ENCODE results near the gene RHOBTB3.

- TF ChIP-seq POLR2A (IDR thresholded peaks at IDR 0.05; ENCODE audit: borderline replicate concordance, extremely low read depth, insufficient read depth, insufficient read length) (no peak), CTCF (IDR thresholded peaks at IDR 0.05 in 2 of 3, conservative IDR thresholded peaks at IDR 0.05 in 1 of 3; ENCODE audit: borderline replicate concordance in 1 of 3, insufficient read depth in 1 of 3, low read depth in 2 of 3, low read length in 2 of 3) (no peak), RAD21 (IDR thresholded peaks at IDR 0.05; ENCODE audit: low read depth) (no peak), SP1 (IDR thresholded peaks at IDR 0.05; ENCODE audit: low read depth) (no peak), EZH2 (IDR thresholded peaks at IDR 0.05) (no peak), YY1 (IDR thresholded peaks at IDR 0.05; ENCODE audit: extremely low read depth, insufficient replicate concordance, low read depth, low read length) (no peak), EZH2phosphoT487 (IDR thresholded peaks at IDR 0.05; ENCODE audit: borderline replicate concordance) (no peak), ATF3 (IDR thresholded peaks at IDR 0.05) (no peak)
- TF ChIP-seq, protein P1, sequence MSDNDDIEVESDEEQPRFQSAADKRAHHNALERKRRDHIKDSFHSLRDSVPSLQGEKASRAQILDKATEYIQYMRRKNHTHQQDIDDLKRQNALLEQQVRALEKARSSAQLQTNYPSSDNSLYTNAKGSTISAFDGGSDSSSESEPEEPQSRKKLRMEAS (IDR thresholded peaks at IDR 0.05): no peak
These were observed 48.2 kb upstream of the RHOBTB3 start, which contains the start of gene SPATA9 for GRCh38 chr5:95682891-95683290.
